CD4-positive, alpha-beta T cell (primary cell): ENCODE measurements around the gene MCRS1. TPM values are rescaled to one million over a fixed set of nuclear protein-coding genes. Genes with fewer than 3 reads are reported as not detected.

Experiments
- ATAC-seq: fragments of 200-7000 bp; cut with Tn5 transposase; one replicate; pipeline ENCODE4 v1.10.0; 2022; ENCODE audit warnings: mild to moderate bottlenecking; ENCODE audit not compliant: poor library complexity
- CTCF ChIA-PET: fragments of 350-600 bp; sonication (Branson Sonifier 250); formaldehyde crosslinking; loops from one replicate; lab custom pipeline; 2021; ENCODE audit warnings: antibody characterized with exemption, inconsistent platforms; lab: Charles Lee
- POLR2A ChIA-PET: fragments of 350-600 bp; sonication (Branson Sonifier 250); formaldehyde crosslinking; loops from one replicate; lab custom pipeline; 2021; ENCODE audit warnings: antibody characterized with exemption, inconsistent platforms; lab: Charles Lee
- DNase-seq, 14 experiments: peaks; one replicate each; pipeline ENCODE4 v3.0.0-alpha.2; 2013 to 2020; ENCODE audit warnings: mixed read lengths in 2 of 14
- H3K27ac ChIP-seq, 2 donors: one replicate each; pipeline versions ENCODE4 v1.5.1 to v1.7.0; 2013; ENCODE audit warnings: low read length in 2 of 2, low read depth in 1 of 2, mild to moderate bottlenecking in 1 of 2
- H3K27me3 ChIP-seq, 2 experiments: 1 replicate in 1 of 2; 2 replicates in 1 of 2; pipeline versions ENCODE4 v1.6.1 to v1.7.0; 2013; ENCODE audit warnings: low read length in 2 of 2, control low read depth in 1 of 2, mild to moderate bottlenecking in 1 of 2, moderate library complexity in 1 of 2; ENCODE audit not compliant: insufficient read depth in 2 of 2, control insufficient read depth in 1 of 2
- H3K36me3 ChIP-seq: one replicate; pipeline ENCODE4 v1.6.1; 2013; ENCODE audit warnings: low read length, control low read depth; ENCODE audit not compliant: insufficient read depth
- H3K4me1 ChIP-seq: one replicate; pipeline ENCODE4 v1.6.1; 2013; ENCODE audit warnings: low read length, control low read depth; ENCODE audit not compliant: insufficient read depth
- H3K4me3 ChIP-seq: one replicate; pipeline ENCODE4 v1.5.1; 2013; ENCODE audit warnings: mild to moderate bottlenecking, low read length, moderate library complexity
- H3K9me3 ChIP-seq, 2 experiments: 1 replicate in 1 of 2; 2 replicates in 1 of 2; pipeline versions ENCODE4 v1.6.1 to v1.7.0; 2013; ENCODE audit warnings: low read length in 2 of 2, mild to moderate bottlenecking in 2 of 2, control low read depth in 1 of 2, moderate library complexity in 1 of 2; ENCODE audit not compliant: control insufficient read depth in 1 of 2, insufficient read depth in 1 of 2
- H3K27ac Mint-ChIP-seq: one replicate; pipeline ENCODE4 v1.8.0; 2020; ENCODE audit warnings: mixed read lengths
- H3K27me3 Mint-ChIP-seq: one replicate; pipeline ENCODE4 v1.8.0; 2021; ENCODE audit warnings: mixed read lengths
- H3K36me3 Mint-ChIP-seq: one replicate; pipeline ENCODE4 v1.8.0; 2021; ENCODE audit warnings: low read depth, mixed read lengths
- H3K4me1 Mint-ChIP-seq: one replicate; pipeline ENCODE4 v1.8.0; 2021; ENCODE audit warnings: low read depth, mixed read lengths
- H3K4me3 Mint-ChIP-seq: one replicate; pipeline ENCODE4 v1.8.0; 2020; ENCODE audit warnings: mild to moderate bottlenecking, mixed read lengths
- H3K9me3 Mint-ChIP-seq: one replicate; pipeline ENCODE4 v1.8.0; 2020; ENCODE audit warnings: mixed read lengths
- intact Hi-C, 2 experiments: fragments of 100-400 bp; cut with DNase I in 1 of 2; cut with micrococcal nuclease in 1 of 2; formaldehyde crosslinking; loops; one replicate each; pipeline versions ENCODE4 v1.15.1 to v1.9.0; 2023 to 2025; cut with DNase I, micrococcal nuclease
- total RNA-seq, 174 experiments: library from RNA in 2 of 174; stranded (reverse) in 2 of 174; gene quantifications; one replicate each; pipeline ENCODE4 v1.2.3 and lab custom pipeline; 2021 to 2026
- TF ChIP-seq, protein P1 (sequence below): fragments of 200-600 bp; IDR thresholded peaks from one replicate; pipeline ENCODE4 v1.8.0; 2022; ENCODE audit warnings: antibody characterized with exemption, mild to moderate bottlenecking

MCRS1 gene
- total RNA-seq, 2 experiments from 2014 or later = 49.0 to 56.4 TPM

DNA sequence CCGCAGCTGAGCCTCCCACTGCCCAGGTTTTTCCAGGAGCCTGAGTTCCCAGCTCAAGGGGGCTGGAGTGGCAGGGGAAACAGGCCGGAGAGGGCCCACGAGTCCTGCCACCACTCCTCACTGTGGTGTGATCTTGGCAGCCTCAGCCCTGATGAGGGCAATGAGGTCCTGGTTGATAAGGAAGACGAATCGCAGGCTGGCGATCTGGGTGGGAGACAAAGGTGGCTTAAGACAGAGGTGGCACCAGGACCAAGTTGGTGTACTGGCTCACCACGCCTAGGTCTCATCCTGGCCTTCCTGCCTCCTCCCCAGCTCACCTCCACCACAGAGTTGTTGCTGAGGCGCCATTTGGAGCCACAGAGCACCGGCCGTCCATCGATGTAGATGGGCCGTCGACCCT, 9.4 kb downstream of the MCRS1 start:
- Histone ChIP-seq H3K9me3 (no peaks in the 10 kb centered on the region), H3K4me1 (peaks cover 6% of the 10 kb centered on the region), H3K36me3 (peaks cover 63% of the 10 kb centered on the region), H3K27ac (no peak overlapping the region), H3K27me3 (no peaks in the 10 kb centered on the region), H3K4me3 (no peak overlapping the region)
- peaks cover under 1% of the 10 kb centered on the region for H3K27me3 Mint-ChIP-seq
- no peaks in the 10 kb centered on the region for H3K9me3 Mint-ChIP-seq
- DNase-seq = no peak
- intact Hi-C loops = no loop called here
- TF ChIP-seq, protein P1, sequence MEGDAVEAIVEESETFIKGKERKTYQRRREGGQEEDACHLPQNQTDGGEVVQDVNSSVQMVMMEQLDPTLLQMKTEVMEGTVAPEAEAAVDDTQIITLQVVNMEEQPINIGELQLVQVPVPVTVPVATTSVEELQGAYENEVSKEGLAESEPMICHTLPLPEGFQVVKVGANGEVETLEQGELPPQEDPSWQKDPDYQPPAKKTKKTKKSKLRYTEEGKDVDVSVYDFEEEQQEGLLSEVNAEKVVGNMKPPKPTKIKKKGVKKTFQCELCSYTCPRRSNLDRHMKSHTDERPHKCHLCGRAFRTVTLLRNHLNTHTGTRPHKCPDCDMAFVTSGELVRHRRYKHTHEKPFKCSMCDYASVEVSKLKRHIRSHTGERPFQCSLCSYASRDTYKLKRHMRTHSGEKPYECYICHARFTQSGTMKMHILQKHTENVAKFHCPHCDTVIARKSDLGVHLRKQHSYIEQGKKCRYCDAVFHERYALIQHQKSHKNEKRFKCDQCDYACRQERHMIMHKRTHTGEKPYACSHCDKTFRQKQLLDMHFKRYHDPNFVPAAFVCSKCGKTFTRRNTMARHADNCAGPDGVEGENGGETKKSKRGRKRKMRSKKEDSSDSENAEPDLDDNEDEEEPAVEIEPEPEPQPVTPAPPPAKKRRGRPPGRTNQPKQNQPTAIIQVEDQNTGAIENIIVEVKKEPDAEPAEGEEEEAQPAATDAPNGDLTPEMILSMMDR = no peak
- H3K4me1 Mint-ChIP-seq = peaks cover 12% of the 10 kb centered on the region
- CTCF ChIA-PET = no interaction called here
- no peak for ATAC-seq
- no peak overlapping the region for H3K27ac Mint-ChIP-seq
- no peak overlapping the region for H3K4me3 Mint-ChIP-seq
- peaks cover 64% of the 10 kb centered on the region for H3K36me3 Mint-ChIP-seq
- POLR2A ChIA-PET = no interaction called here

DNA sequence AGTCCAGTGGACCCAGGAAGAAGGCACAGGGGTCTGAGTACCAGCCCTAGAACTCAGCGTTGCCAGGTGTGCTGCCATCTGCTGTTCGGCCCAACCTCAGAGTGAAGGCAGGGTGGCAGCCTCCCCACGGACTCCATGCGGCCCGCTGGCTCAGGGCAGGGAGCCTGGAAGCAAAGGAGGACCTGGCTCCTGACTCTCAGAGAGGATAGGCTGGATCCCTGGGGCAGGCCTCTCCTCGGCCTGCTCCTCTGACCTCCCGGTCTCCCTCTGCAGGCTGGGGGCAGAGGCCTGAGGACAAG, 10.1 kb downstream of the MCRS1 start:
- Histone ChIP-seq H3K9me3 (no peaks in the 10 kb centered on the region), H3K4me1 (peaks cover 6% of the 10 kb centered on the region), H3K36me3 (peaks cover 56% of the 10 kb centered on the region), H3K27me3 (no peaks in the 10 kb centered on the region), H3K4me3 (no peak overlapping the region), H3K27ac (no peak overlapping the region)
- POLR2A ChIA-PET = no interaction called here
- ATAC-seq (no peak), DNase-seq (no peak)
- CTCF ChIA-PET = no interaction called here
- H3K4me3 Mint-ChIP-seq = no peak overlapping the region
- H3K27ac Mint-ChIP-seq = no peak overlapping the region
- H3K9me3 Mint-ChIP-seq = no peaks in the 10 kb centered on the region
- H3K4me1 Mint-ChIP-seq = peaks cover 15% of the 10 kb centered on the region
- intact Hi-C loops = no loop called here
- peaks cover 4% of the 10 kb centered on the region for H3K27me3 Mint-ChIP-seq
- TF ChIP-seq, protein P1 = no peak
- peaks cover 57% of the 10 kb centered on the region for H3K36me3 Mint-ChIP-seq

DNA sequence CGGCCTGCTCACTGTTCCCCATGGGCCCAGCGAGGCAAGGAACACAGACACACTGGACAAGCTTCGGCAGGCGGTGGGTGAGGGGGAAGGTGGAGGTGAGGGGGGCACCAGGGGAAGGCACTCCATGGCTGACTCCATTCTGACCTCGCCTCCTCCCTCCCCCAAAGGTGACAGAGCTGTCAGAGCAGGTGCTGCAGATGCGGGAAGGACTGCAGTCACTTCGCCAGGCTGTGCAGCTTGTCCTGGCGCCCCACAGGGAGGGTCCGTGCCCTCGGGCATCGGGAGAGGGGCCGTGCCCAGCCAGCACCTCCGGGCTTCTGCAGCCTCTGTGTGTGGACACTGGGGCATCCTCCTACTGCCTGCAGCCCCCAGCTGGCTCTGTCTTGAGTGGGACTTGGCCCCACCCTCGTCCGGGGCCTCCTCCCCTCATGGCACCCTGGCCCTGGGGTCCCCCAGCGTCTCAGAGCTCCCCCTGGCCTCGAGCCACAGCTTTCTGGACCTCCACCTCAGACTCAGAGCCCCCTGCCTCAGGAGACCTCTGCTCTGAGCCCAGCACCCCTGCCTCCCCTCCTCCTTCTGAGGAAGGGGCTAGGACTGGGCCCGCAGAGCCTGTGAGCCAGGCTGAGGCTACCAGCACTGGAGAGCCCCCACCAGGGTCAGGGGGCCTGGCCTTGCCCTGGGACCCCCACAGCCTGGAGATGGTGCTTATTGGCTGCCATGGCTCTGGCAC, 10.6 kb downstream of the MCRS1 start:
- POLR2A ChIA-PET = no interaction called here
- Mint-ChIP-seq H3K9me3 (no peaks in the 10 kb centered on the region), H3K27me3 (peaks cover 4% of the 10 kb centered on the region), H3K36me3 (peaks cover 52% of the 10 kb centered on the region), H3K27ac (no peak overlapping the region), H3K4me3 (no peak overlapping the region), H3K4me1 (peaks cover 12% of the 10 kb centered on the region)
- TF ChIP-seq, protein P1 = no peak
- H3K9me3 ChIP-seq = no peaks in the 10 kb centered on the region
- no peaks in the 10 kb centered on the region for H3K27me3 ChIP-seq
- no peak overlapping the region for H3K27ac ChIP-seq
- peaks cover 51% of the 10 kb centered on the region for H3K36me3 ChIP-seq
- DNase-seq (no peak), ATAC-seq (no peak)
- no peak overlapping the region for H3K4me3 ChIP-seq
- intact Hi-C loops = no loop called here
- H3K4me1 ChIP-seq = peaks cover 6% of the 10 kb centered on the region
- CTCF ChIA-PET = interaction anchor here (1.2 kb wide), 1 partner anchor 66 kb away, joined by 3 read pairs; the partner anchor contains the start of gene PRPF40B
